H9 (cell line): ENCODE measurements around the gene NUDT3. TPM values are rescaled to one million over a fixed set of nuclear protein-coding genes. Genes with fewer than 3 reads are reported as not detected.

ENCODE experiments used
- DNase-seq: peaks from one replicate; pipeline ENCODE4 v3.0.0-alpha.2; 2017
- H2AFZ ChIP-seq: one replicate; pipeline ENCODE4 v1.6.1; 2013; ENCODE audit warnings: mild to moderate bottlenecking, low read length, control low read depth, moderate library complexity
- H2AK5ac ChIP-seq: 2 replicates; pipeline ENCODE4 v1.6.1; 2013; ENCODE audit warnings: low read length, control low read depth, mixed read lengths; ENCODE audit not compliant: insufficient read length
- H2BK120ac ChIP-seq: one replicate; pipeline ENCODE4 v1.6.1; 2013; ENCODE audit warnings: low read depth, mild to moderate bottlenecking, low read length, control low read depth, inconsistent platforms; ENCODE audit not compliant: poor library complexity, severe bottlenecking
- H2BK12ac ChIP-seq: 2 replicates; pipeline ENCODE4 v1.6.1; 2013; ENCODE audit warnings: low read length, control low read depth, mixed read lengths, low read depth; ENCODE audit not compliant: insufficient read length
- H2BK15ac ChIP-seq: 2 replicates; pipeline ENCODE4 v1.6.1; 2013; ENCODE audit warnings: low read depth, low read length, control low read depth
- H2BK20ac ChIP-seq: one replicate; pipeline ENCODE4 v1.6.1; 2013; ENCODE audit warnings: low read depth, mild to moderate bottlenecking, low read length, control low read depth, inconsistent platforms; ENCODE audit not compliant: poor library complexity, severe bottlenecking
- H2BK5ac ChIP-seq: 2 replicates; pipeline ENCODE4 v1.6.1; 2013; ENCODE audit warnings: low read length, control low read depth, mixed read lengths; ENCODE audit not compliant: insufficient read length
- H3K14ac ChIP-seq: 2 replicates; pipeline ENCODE4 v1.6.1; 2013; ENCODE audit warnings: low read length, control low read depth; ENCODE audit not compliant: insufficient read depth
- H3K18ac ChIP-seq: 2 replicates; pipeline ENCODE4 v1.6.1; 2013; ENCODE audit warnings: low read depth, mild to moderate bottlenecking, mixed read lengths, low read length, control low read depth; ENCODE audit not compliant: insufficient read length
- H3K23ac ChIP-seq: 2 replicates; pipeline ENCODE4 v1.6.1; 2013; ENCODE audit warnings: low read length, control low read depth, mixed read lengths, low read depth; ENCODE audit not compliant: insufficient read length
- H3K23me2 ChIP-seq: 2 replicates; pipeline ENCODE4 v1.6.1; 2013; ENCODE audit warnings: low read depth, mild to moderate bottlenecking, mixed read lengths, low read length, control low read depth; ENCODE audit not compliant: insufficient read length, poor library complexity, severe bottlenecking
- H3K27ac ChIP-seq: 2 replicates; pipeline ENCODE4 v1.5.1; 2013; ENCODE audit warnings: low read length, control low read depth, mixed read lengths, low read depth; ENCODE audit not compliant: insufficient read length
- H3K27me3 ChIP-seq: 2 replicates; pipeline ENCODE4 v1.6.1; 2013; ENCODE audit warnings: low read length, control low read depth, inconsistent platforms; ENCODE audit not compliant: insufficient read depth
- H3K4ac ChIP-seq: 2 replicates; pipeline ENCODE4 v1.6.1; 2013; ENCODE audit warnings: low read depth, mild to moderate bottlenecking, control low read depth, inconsistent platforms, low read length, moderate library complexity
- H3K4me1 ChIP-seq: 2 replicates; pipeline ENCODE4 v1.6.1; 2013; ENCODE audit warnings: low read length, control low read depth, inconsistent platforms; ENCODE audit not compliant: insufficient read depth
- H3K4me2 ChIP-seq: 2 replicates; pipeline ENCODE4 v1.6.1; 2013; ENCODE audit warnings: low read length, control low read depth, mixed read lengths; ENCODE audit not compliant: insufficient read length, insufficient read depth
- H3K56ac ChIP-seq: 2 replicates; pipeline ENCODE4 v1.6.1; 2013; ENCODE audit warnings: low read depth, mild to moderate bottlenecking, mixed read lengths, low read length, control low read depth; ENCODE audit not compliant: insufficient read length
- H3K79me1 ChIP-seq: 2 replicates; pipeline ENCODE4 v1.6.1; 2013; ENCODE audit warnings: low read depth, mild to moderate bottlenecking, moderate library complexity, low read length, control low read depth, inconsistent platforms; ENCODE audit not compliant: insufficient read depth, poor library complexity, severe bottlenecking
- H3K79me2 ChIP-seq: 2 replicates; pipeline ENCODE4 v1.6.1; 2013; ENCODE audit warnings: low read length, control low read depth, inconsistent platforms; ENCODE audit not compliant: insufficient read depth
- H3K9ac ChIP-seq: 2 replicates; pipeline ENCODE4 v1.6.1; 2013; ENCODE audit warnings: low read length, control low read depth, mixed read lengths; ENCODE audit not compliant: insufficient read length; ENCODE audit errors: extremely low read depth
- H3K9me3 ChIP-seq: one replicate; pipeline ENCODE4 v1.6.1; 2013; ENCODE audit warnings: low read depth, low read length, inconsistent platforms; ENCODE audit not compliant: control insufficient read depth
- H3T11ph ChIP-seq: one replicate; pipeline ENCODE4 v1.6.1; 2013; ENCODE audit warnings: mild to moderate bottlenecking, low read length, control low read depth, inconsistent platforms
- H4K20me1 ChIP-seq: one replicate; pipeline ENCODE4 v1.6.1; 2013; ENCODE audit not compliant: control insufficient read depth, insufficient read length, insufficient read depth
- H4K5ac ChIP-seq: 2 replicates; pipeline ENCODE4 v1.6.1; 2013; ENCODE audit warnings: low read depth, mild to moderate bottlenecking, mixed read lengths, low read length, control low read depth; ENCODE audit not compliant: insufficient read length
- H4K8ac ChIP-seq: replicated peaks from 2 replicates; pipeline ENCODE4 v1.6.1; 2013; ENCODE audit warnings: low read length, control low read depth, mixed read lengths, low read depth; ENCODE audit not compliant: insufficient read length
- H4K91ac ChIP-seq: 2 replicates; pipeline ENCODE4 v1.6.1; 2013; ENCODE audit warnings: low read depth, mild to moderate bottlenecking, moderate library complexity, mixed read lengths, low read length, control low read depth; ENCODE audit not compliant: insufficient read length
- H3K27ac Mint-ChIP-seq, 3 experiments: 2 replicates in 2 of 3; 3 replicates in 1 of 3; pipeline ENCODE4 v1.8.0; 2020 to 2021; ENCODE audit warnings: mixed read lengths in 3 of 3, mild to moderate bottlenecking in 1 of 3, moderate library complexity in 1 of 3
- H3K27me3 Mint-ChIP-seq: 2 replicates; pipeline ENCODE4 v1.8.0; 2021; ENCODE audit warnings: low read depth, mild to moderate bottlenecking, moderate library complexity, mixed read lengths
- H3K36me3 Mint-ChIP-seq, 3 experiments: 2 replicates in 2 of 3; 3 replicates in 1 of 3; pipeline ENCODE4 v1.8.0; 2020 to 2021; ENCODE audit warnings: low read depth in 3 of 3, mixed read lengths in 3 of 3; ENCODE audit not compliant: insufficient read depth in 1 of 3
- H3K4me1 Mint-ChIP-seq, 2 experiments: 2 replicates each; pipeline ENCODE4 v1.8.0; 2020; ENCODE audit warnings: mixed read lengths in 2 of 2
- H3K4me3 Mint-ChIP-seq, 2 experiments: 2 replicates in 1 of 2; 3 replicates in 1 of 2; pipeline ENCODE4 v1.8.0; 2020 to 2021; ENCODE audit warnings: mild to moderate bottlenecking in 2 of 2, mixed read lengths in 2 of 2, moderate library complexity in 1 of 2
- H3K9me3 Mint-ChIP-seq, 2 experiments: 2 replicates in 1 of 2; 3 replicates in 1 of 2; pipeline ENCODE4 v1.8.0; 2020; ENCODE audit warnings: mild to moderate bottlenecking in 2 of 2, mixed read lengths in 2 of 2, moderate library complexity in 1 of 2
- CTCF ChIP-seq: fragments of 200-600 bp; sonication (generic); conservative IDR thresholded peaks from 3 replicates; pipeline ENCODE4 v1.8.0; 2021; ENCODE audit warnings: antibody characterized with exemption, mild to moderate bottlenecking
- WGBS: extraction: QIAGEN DNeasy Blood & Tissue Kit; methylation state at CpG from one replicate; pipeline ENCODE4 v1.1.7; 2013; ENCODE audit warnings: missing lambda C conversion rate, low lambda C conversion rate, mixed read lengths; ENCODE audit not compliant: insufficient read length; ENCODE audit errors: extremely low coverage; 5-methylcytosine and 5-hydroxymethylcytosine counted together
- total RNA-seq: library from RNA; stranded (reverse); gene quantifications from 2 replicates; pipeline ENCODE4 v1.2.1, GENCODE V29; 2021

The NUDT3 gene
- total RNA-seq, 1 experiment from 2014 or later: 23.6 TPM

- H4K91ac ChIP-seq: no peak overlapping the region
- no peak overlapping the region for H4K8ac ChIP-seq
- H3K23me2 ChIP-seq: no peaks in the 10 kb centered on the region
- H3K9ac ChIP-seq: no peak overlapping the region
- no peaks in the 10 kb centered on the region for H3K9me3 ChIP-seq
- H3K14ac ChIP-seq: no peak overlapping the region
- H2AK5ac ChIP-seq: no peak overlapping the region
- H2BK15ac ChIP-seq: no peak overlapping the region
- no peak overlapping the region for H3K18ac ChIP-seq
- peaks cover 5% of the 10 kb centered on the region for H3K27me3 Mint-ChIP-seq
- DNase-seq: no peak
- peaks cover 31 to 34% of the 10 kb centered on the region in 2 experiments for H3K9me3 Mint-ChIP-seq
- WGBS: no CpG with 5 or more reads among the region's 5 CpGs
- no peak overlapping the region for H3K27ac ChIP-seq
- H2AFZ ChIP-seq: no peak overlapping the region
- no peak overlapping the region for H3K56ac ChIP-seq
- no peak for TF ChIP-seq CTCF
- no peak overlapping the region for H3K27ac Mint-ChIP-seq
- H2BK5ac ChIP-seq: no peak overlapping the region
- no peaks in the 10 kb centered on the region for H3K4me1 ChIP-seq
- H3K4ac ChIP-seq: no peak overlapping the region
- H2BK12ac ChIP-seq: no peak overlapping the region
- peaks cover 6 to 15% (median 13%) of the 10 kb centered on the region in 3 experiments; a peak in 6 of 7 replicates for H3K36me3 Mint-ChIP-seq
- no peak overlapping the region for H3T11ph ChIP-seq
- H4K5ac ChIP-seq: no peak overlapping the region
- H3K23ac ChIP-seq: no peak overlapping the region
- no peaks in the 10 kb centered on the region for H4K20me1 ChIP-seq
- no peaks in the 10 kb centered on the region for H3K79me1 ChIP-seq
- no peaks in the 10 kb centered on the region for H3K27me3 ChIP-seq
- H3K4me3 Mint-ChIP-seq: no peak overlapping the region
- no peak overlapping the region for H2BK120ac ChIP-seq
- no peaks in the 10 kb centered on the region for H3K79me2 ChIP-seq
- no peaks in the 10 kb centered on the region for H3K4me1 Mint-ChIP-seq
- no peak overlapping the region for H2BK20ac ChIP-seq
- H3K4me2 ChIP-seq: no peak overlapping the region
Observed at GRCh38 chr6:34435916-34436315, 43.4 kb upstream of the NUDT3 start.
